GM12872 (cell line): ENCODE data around the gene PPP2R5E.

ENCODE experiments used
- TF ChIP-seq, protein P1 (sequence below): IDR thresholded peaks from 3 replicates; pipeline ENCODE4 v1.5.1; 2011; ENCODE audit warnings: low read depth, mild to moderate bottlenecking, low read length, moderate library complexity; ENCODE audit not compliant: insufficient read depth

PPP2R5E gene

DNA sequence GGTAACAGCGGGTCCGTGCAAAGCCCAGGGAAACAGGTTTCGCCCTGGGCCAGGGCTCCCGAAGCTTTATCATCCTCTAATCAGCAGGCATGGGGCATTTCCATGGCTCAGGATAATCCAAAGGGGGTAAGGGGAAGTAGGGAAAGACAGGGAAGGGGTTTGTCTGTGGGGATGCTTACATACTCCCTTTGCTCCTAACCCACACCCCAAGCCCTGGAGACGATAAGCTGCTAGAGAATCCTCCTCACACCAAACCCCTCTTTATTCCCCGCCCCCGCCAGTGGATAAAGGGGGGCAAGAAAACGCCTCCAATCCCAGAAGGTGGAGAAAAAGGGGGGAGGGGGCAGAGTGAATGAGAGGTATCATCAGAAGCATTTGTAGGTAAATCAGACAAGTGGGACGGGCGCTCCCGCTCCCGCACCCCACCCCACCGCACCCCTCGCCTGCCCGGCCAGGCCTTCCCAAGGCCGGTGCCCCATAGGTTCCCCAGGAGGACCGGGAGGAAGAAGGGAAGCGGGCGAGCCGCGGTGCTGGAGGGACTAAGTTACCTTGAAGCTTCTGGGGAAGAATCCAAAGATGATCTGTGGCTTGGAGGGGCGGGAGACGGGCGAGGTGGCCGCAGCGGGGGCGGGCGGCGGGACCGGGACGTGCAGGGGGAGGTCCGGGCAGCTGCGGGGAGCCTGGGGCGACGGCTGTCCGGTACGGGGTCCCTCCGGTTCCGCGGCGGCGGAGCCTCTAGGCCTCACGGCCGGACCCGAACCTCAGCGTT lies 762 bp downstream of the PPP2R5E start:
- TF ChIP-seq, protein P1, sequence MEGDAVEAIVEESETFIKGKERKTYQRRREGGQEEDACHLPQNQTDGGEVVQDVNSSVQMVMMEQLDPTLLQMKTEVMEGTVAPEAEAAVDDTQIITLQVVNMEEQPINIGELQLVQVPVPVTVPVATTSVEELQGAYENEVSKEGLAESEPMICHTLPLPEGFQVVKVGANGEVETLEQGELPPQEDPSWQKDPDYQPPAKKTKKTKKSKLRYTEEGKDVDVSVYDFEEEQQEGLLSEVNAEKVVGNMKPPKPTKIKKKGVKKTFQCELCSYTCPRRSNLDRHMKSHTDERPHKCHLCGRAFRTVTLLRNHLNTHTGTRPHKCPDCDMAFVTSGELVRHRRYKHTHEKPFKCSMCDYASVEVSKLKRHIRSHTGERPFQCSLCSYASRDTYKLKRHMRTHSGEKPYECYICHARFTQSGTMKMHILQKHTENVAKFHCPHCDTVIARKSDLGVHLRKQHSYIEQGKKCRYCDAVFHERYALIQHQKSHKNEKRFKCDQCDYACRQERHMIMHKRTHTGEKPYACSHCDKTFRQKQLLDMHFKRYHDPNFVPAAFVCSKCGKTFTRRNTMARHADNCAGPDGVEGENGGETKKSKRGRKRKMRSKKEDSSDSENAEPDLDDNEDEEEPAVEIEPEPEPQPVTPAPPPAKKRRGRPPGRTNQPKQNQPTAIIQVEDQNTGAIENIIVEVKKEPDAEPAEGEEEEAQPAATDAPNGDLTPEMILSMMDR = no peak

DNA sequence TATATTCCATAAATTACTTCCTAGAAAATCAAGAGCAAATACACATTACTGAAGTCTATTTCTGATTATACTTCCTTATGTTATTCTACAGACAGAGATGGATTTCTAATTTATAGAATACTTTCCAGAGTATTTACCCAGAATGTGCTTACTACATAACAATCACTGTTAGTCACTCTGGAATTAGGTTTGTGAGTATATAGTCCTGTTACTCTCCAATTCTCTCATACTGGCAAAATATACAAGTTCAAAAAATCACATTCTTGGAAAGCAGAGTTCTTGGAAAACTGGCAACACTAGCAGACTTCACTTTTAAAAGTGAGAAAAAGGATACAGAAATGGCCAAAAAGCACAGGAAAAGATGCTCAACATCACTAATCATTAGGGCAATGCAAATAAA lies 7.3 kb downstream of the PPP2R5E start:
- TF ChIP-seq, protein P1 = no peak

DNA sequence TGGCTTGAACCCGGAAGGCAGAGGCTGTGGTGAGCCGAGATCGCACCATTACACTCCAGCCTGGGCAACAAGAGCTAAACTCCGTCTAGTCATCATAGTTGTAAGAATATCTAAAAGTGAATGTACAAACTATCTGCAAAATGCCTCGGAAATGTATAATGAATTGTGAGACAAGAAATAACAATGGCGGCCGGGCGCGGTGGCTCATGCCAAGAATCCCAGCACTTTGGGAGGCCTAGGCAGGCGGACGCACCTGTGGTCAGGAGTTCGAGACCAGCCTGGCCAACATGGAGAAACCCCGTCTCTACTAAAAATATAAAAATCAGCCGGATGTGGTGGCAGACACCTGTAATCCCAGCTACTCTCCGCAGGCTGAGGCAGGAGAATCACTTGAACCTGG lies 9.7 kb downstream of the PPP2R5E start:
- TF ChIP-seq, protein P1 = no peak

DNA sequence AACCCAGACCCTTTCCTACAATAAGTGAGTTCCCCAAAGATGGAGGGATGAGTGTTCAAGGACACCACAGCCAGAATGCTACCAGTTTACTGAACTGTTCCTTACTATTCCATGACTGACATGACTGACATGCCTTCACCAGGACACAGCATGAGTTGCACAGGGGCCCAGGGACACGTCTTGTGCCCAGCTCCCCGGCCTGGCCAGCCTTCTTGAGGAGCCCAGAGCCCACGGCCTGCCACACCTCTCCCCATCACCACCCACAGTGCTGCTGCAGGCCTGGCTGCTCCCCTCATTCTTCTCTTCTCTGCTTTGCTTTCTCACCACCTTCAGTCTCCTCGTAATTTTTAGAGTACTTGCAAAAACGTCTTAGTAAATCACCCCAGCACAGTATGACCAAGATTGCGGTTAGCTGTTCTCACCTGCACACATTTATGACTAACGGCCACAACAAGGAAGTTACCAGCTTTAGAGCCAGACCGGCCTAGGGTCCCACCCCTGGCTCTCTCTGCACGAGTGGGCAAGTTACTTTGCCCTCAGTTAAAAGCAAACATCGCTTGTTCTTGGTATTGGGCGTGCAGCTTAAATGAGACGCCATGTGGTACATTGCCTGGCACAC lies 18.5 kb downstream of the PPP2R5E start:
- TF ChIP-seq, protein P1 = no peak

DNA sequence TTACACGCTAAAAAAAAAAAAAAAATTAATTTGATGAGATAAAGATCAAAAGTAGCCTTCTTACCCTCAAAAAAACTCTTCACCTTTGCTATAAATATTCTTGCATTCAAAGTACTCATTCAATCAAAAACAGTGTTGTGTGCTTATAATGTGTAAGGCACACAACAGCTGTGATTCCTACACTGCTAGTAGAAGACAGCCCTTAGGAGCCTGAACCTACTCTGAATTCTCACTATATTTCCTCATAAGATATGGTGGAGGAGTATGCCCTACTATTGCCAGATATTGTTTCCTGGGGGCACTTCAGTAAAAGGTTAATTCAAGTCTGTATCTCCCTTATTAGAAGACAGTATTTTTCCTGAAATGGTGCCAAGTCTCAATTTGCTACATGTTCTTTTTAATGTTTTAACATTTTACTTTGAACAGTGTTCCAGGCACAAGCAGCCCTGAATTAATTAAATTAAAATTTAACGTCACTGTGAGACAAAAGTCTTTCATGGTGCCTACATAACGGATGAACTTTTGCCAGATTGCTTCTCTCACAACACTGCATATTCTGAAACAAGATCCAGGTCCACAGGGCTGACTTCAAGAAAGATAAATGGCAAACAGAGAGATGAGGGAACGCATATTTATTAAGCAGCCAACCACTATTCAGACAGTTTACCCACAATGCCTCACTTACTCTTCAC lies 19.3 kb downstream of the PPP2R5E start:
- TF ChIP-seq, protein P1 = no peak

DNA sequence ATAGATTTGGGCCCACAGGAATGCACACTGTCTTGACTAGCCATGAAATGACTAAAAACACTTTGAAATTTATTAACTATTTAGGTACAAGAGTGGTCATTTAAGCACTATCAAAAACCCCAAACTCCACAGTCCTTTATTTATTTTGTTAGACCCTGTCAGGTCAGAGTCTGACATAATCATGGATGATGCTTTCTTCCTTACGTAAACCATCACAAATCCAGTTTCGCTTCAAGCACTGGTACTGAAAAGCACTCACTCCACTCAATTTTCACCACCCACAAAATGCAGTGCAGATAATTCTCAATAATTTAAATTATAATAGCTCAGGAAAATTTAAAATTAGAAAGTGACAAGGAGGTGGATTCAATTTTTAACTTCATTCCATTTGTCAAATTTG lies 25.8 kb downstream of the PPP2R5E start:
- TF ChIP-seq, protein P1 = no peak

DNA sequence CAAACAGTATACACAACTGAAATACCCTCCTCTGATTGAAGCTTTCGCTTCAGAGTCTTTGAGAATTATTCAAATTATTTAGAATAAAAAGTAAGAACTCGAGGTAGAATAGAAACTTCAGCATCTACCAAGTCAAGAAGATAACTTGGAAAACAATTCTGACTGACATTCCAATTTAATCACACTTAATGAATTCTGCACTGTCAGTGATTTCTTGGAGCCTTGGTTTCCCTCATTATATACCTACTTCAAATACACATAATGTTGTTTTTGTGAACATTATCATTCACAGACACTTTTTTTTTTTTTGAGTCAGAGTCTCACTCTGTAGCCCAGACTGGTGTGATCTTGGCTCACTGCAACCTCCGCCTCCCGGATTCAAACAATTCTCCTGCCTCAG lies 27.9 kb downstream of the PPP2R5E start:
- TF ChIP-seq, protein P1 = no peak
